ENCODE measurements around the gene TSHR.

DNA sequence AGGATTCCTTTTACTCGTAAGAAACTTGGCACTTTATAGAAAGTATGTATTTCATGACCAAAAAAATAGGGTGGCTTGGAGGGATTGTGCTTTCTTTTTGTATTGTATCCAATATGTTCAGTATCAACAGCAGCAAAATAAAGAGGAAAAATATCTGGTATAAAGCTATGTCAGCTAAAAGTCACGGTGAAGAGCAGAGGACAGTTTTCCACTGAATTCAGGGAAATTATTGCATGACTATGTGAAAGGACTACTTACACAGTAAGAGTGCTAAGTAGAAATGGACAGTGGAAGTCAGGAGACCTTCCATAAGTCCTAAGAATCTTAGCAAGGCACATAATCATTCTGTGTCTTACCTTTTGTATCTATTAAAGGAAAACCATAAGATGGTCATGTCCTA is 19.3 kb downstream of the TSHR start:
- TF ChIP-seq CTCF (conservative IDR thresholded peaks at IDR 0.05; ENCODE audit: low read depth, low read length) = no peak
- TF ChIP-seq EZH2 (IDR thresholded peaks at IDR 0.05; ENCODE audit: low read length, unreplicated experiment) = no peak
- TF ChIP-seq EZH2phosphoT487 (IDR thresholded peaks at IDR 0.05; ENCODE audit: borderline replicate concordance, low read length) = no peak
